GM06990 (cell line): Measurements from ENCODE around the gene SMARCC1.

Source experiments
- DNase-seq: peaks from one replicate; pipeline ENCODE4 v3.0.0-alpha.2; 2011; ENCODE audit not compliant: insufficient read length; ENCODE audit errors: extremely low read depth
- H3K27me3 ChIP-seq: replicated peaks from 2 replicates; pipeline ENCODE4 v1.6.0; 2011; ENCODE audit warnings: low read length; ENCODE audit not compliant: control insufficient read depth, insufficient read depth
- H3K36me3 ChIP-seq: 2 replicates; pipeline ENCODE4 v1.5.1; 2011; ENCODE audit warnings: low read length; ENCODE audit not compliant: control insufficient read depth, insufficient read depth
- H3K4me3 ChIP-seq: replicated peaks from 2 replicates; pipeline ENCODE4 v1.5.1; 2011; ENCODE audit warnings: low read depth, mild to moderate bottlenecking, control low read depth, low read length
- TF ChIP-seq, protein P1 (sequence below): IDR thresholded peaks from 2 replicates; pipeline ENCODE4 v1.5.1; 2011; ENCODE audit warnings: low read length, control low read depth, mild to moderate bottlenecking, inconsistent platforms; ENCODE audit not compliant: insufficient read depth, poor library complexity, severe bottlenecking

SMARCC1 gene

DNA sequence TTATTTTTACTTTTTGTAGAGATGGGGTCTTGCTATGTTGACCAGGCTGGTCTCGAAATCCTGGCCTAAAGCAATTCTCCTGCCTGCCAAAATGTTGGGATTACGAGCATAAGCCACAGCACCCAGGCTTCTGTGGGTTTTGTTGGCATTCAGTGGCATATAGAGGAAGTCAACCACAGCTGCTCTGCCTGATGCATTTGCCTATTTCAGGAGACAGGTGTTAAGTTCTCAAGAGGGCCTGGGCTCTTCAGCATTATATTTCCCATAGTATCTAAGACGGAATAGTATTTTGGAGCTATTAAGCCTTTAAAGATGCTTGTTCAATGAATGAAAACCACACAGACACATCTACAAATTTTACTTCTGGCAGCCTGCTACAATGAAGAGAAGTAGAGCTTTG is 129.6 kb downstream of the SMARCC1 start:
- TF ChIP-seq, protein P1, sequence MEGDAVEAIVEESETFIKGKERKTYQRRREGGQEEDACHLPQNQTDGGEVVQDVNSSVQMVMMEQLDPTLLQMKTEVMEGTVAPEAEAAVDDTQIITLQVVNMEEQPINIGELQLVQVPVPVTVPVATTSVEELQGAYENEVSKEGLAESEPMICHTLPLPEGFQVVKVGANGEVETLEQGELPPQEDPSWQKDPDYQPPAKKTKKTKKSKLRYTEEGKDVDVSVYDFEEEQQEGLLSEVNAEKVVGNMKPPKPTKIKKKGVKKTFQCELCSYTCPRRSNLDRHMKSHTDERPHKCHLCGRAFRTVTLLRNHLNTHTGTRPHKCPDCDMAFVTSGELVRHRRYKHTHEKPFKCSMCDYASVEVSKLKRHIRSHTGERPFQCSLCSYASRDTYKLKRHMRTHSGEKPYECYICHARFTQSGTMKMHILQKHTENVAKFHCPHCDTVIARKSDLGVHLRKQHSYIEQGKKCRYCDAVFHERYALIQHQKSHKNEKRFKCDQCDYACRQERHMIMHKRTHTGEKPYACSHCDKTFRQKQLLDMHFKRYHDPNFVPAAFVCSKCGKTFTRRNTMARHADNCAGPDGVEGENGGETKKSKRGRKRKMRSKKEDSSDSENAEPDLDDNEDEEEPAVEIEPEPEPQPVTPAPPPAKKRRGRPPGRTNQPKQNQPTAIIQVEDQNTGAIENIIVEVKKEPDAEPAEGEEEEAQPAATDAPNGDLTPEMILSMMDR = no peak
- Histone ChIP-seq H3K4me3 (no peak overlapping the region), H3K36me3 (peaks cover 5% of the 10 kb centered on the region), H3K27me3 (no peaks in the 10 kb centered on the region)
- no peak for DNase-seq

DNA sequence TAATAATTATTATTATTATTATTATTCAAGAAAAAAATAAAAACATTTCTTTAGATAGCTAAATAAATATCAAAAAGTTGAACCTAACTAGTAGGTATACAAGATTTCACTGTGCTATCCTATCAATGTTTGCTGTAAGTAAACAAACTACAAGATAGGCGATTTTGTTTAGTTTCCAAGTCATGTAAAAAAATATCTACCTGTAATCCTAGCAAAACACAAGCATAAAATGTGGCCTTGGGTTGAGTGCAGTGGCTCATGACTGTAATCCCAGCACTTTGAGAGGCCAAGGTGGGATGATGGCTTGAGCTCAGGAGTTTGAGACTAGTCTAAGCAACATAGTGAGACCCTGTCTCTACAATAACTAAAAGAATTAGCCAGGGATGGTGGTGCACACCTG is 131.4 kb downstream of the SMARCC1 start:
- TF ChIP-seq, protein P1 = no peak
- H3K36me3 ChIP-seq = peaks cover 3% of the 10 kb centered on the region
- no peak overlapping the region for H3K4me3 ChIP-seq
- no peaks in the 10 kb centered on the region for H3K27me3 ChIP-seq
- no peak for DNase-seq

DNA sequence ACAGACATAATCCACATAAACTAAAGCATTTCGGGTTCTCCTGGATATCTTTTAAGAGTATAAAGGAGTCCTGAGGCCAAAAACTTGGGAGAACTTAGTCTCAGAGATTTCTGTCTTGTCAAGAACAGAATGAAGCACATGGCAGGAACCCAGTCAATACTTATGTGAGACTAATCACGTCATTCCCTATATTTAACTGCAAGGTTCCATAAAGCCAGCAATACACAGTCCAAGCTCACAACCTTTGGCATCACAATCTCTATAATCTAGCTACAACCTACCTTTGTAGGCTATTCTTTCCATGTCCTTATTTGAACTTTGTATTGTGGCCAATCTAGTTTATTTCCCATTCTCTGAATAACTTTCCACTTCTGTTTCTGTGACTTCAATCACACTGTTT is 134.1 kb downstream of the SMARCC1 start:
- Histone ChIP-seq H3K36me3 (peaks cover 13% of the 10 kb centered on the region), H3K27me3 (no peaks in the 10 kb centered on the region), H3K4me3 (no peak overlapping the region)
- TF ChIP-seq, protein P1 = no peak
- no peak for DNase-seq

DNA sequence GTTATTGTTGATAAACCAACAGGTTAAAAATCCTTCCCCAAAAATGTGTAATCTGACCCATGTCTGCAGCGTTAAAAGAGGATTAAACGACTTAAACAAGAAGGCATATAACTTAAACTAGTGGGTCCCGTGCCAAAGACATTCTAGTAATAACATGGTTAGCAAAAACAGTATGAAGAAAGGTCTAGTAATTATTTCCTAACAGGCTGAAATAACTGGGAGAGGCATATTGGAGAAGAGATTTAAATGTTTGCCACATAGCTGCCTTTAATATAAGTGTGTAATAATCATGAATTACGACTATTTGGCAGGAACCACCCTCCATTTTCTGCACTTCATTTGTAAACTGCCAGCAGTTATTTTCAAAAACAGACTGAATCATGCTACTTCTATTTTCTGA is 135.3 kb downstream of the SMARCC1 start:
- TF ChIP-seq, protein P1 = no peak

DNA sequence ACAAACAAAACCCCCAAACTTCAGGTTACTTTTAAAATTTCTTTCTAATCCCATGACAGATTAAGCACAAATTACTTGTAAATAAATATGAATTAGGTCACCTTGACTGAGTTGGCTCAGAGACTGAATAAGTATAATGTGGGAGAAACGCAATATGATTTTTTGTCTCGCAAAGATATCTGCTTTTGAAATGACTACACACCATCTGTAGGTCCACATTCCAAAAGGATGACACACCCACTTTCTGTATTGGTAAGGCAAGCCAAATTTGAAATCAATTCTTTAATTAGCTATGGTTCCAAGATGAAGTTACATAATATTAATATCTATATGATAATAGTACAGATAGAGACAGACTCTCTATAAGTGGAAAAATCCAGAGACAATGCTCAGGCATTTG is 136.1 kb downstream of the SMARCC1 start:
- H3K4me3 ChIP-seq = no peak overlapping the region
- peaks cover 15% of the 10 kb centered on the region for H3K36me3 ChIP-seq
- TF ChIP-seq, protein P1 = no peak
- no peaks in the 10 kb centered on the region for H3K27me3 ChIP-seq
- no peak for DNase-seq

More for the DNA sequence above, 135.3 kb downstream of the SMARCC1 start:
- Histone ChIP-seq H3K36me3 (peaks cover 14% of the 10 kb centered on the region), H3K27me3 (no peaks in the 10 kb centered on the region), H3K4me3 (no peak overlapping the region)
- DNase-seq = no peak

DNA sequence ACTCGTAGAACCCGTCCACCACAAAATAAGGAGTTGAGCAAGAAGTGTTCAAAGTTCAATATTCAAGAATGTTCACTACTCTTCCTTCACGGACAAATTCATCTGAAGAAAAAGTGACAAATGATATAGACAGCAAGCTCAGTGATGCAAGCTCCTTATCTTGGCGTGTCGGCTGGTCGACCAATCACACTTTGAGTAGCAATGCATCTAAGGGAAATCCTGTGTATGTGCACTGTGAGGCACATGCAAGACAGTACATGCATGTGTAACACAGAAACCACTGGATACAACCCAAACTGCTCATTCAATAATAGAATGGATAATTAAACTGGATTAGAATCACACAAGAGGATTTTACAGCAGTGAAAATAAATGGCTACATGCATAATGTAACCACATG is 138.6 kb downstream of the SMARCC1 start:
- no peak overlapping the region for H3K4me3 ChIP-seq
- TF ChIP-seq, protein P1 = no peak
- H3K27me3 ChIP-seq = no peaks in the 10 kb centered on the region
- DNase-seq = no peak
- H3K36me3 ChIP-seq = peaks cover 13% of the 10 kb centered on the region
